ENCODE results near the gene HPD.

The HPD gene

DNA sequence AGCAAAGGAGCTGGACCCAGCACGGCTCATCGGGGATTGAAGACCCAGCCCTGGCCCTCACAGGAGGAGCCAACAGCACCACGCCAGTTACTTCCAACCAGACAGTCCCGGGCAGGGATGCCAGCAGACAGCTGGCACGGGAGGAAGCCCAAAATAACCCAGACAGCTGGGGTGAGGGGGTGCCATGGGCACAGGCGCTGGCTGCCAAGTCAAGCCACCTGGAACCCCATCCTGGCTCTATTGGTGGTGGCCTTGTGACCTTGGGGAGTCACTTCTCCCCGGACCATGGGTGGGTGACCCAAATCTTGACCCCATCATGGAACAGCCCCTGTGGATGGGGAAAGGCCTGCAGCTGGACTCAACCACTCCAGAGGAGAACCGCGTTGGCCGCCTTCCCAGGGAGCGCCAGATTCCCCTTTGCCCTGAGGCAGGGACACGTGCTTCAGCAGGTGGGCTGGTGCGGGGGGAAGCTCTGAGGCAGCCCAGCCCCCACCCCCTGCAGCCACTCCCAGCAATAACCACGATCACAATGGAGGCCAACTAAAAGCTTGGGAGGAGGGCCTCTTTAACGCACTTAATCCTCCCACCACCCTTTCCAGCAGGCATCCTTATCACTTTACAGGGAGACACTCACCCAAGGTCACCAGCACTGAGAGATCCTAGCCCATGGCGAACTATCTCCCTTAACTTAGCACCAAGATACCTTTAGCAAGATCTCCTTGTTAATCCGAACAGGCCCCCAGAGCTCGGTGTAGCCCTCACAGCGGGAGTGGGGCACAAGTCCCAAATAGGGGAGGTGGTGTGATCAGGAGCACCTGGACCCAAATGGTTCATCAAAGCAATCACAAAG, 60.5 kb downstream of the HPD start:
- no peak for TF ChIP-seq ZNF565 (CRISPR knock-in tag; conservative IDR thresholded peaks at IDR 0.05; ENCODE audit: low read depth)
- peak; percentile 54; the same call in 1 of the 2 replicates for TF ChIP-seq TCF4 (CRISPR knock-in tag; IDR thresholded peaks at IDR 0.05; ENCODE audit: borderline replicate concordance)
- TF ChIP-seq, protein P1, sequence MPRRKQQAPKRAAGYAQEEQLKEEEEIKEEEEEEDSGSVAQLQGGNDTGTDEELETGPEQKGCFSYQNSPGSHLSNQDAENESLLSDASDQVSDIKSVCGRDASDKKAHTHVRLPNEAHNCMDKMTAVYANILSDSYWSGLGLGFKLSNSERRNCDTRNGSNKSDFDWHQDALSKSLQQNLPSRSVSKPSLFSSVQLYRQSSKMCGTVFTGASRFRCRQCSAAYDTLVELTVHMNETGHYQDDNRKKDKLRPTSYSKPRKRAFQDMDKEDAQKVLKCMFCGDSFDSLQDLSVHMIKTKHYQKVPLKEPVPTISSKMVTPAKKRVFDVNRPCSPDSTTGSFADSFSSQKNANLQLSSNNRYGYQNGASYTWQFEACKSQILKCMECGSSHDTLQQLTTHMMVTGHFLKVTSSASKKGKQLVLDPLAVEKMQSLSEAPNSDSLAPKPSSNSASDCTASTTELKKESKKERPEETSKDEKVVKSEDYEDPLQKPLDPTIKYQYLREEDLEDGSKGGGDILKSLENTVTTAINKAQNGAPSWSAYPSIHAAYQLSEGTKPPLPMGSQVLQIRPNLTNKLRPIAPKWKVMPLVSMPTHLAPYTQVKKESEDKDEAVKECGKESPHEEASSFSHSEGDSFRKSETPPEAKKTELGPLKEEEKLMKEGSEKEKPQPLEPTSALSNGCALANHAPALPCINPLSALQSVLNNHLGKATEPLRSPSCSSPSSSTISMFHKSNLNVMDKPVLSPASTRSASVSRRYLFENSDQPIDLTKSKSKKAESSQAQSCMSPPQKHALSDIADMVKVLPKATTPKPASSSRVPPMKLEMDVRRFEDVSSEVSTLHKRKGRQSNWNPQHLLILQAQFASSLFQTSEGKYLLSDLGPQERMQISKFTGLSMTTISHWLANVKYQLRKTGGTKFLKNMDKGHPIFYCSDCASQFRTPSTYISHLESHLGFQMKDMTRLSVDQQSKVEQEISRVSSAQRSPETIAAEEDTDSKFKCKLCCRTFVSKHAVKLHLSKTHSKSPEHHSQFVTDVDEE (CRISPR knock-in tag; IDR thresholded peaks at IDR 0.05), result peak; percentile 55; the same call in 1 of the 2 replicates
- TF ChIP-seq SNAI2 (CRISPR knock-in tag; IDR thresholded peaks at IDR 0.05), result peak; percentile 75; the same call in 1 of the 2 replicates
- no peak for TF ChIP-seq CREB5 (CRISPR knock-in tag; IDR thresholded peaks at IDR 0.05; ENCODE audit: low read depth)
- no peak for ATAC-seq

GRCh38 chr12:121796855-121797751, 61.6 kb downstream of the HPD start:
- TF ChIP-seq TCF4 (CRISPR knock-in tag; IDR thresholded peaks at IDR 0.05; ENCODE audit: borderline replicate concordance), result no peak
- 0 out of 2 replicates have a peak, but pooled peaks have one; percentile 32 for TF ChIP-seq GLIS3 (CRISPR knock-in tag; IDR thresholded peaks at IDR 0.05)
- ATAC-seq, result peak; percentile 45

GRCh38 chr12:121795034-121795968, 63.4 kb downstream of the HPD start:
- peak; percentile 61 for ATAC-seq
- TF ChIP-seq ESRRG (CRISPR knock-in tag; IDR thresholded peaks at IDR 0.05), result no peak
- peak; percentile 72; the same call in 1 of the 2 replicates for TF ChIP-seq ZFP3 (CRISPR knock-in tag; IDR thresholded peaks at IDR 0.05)

DNA sequence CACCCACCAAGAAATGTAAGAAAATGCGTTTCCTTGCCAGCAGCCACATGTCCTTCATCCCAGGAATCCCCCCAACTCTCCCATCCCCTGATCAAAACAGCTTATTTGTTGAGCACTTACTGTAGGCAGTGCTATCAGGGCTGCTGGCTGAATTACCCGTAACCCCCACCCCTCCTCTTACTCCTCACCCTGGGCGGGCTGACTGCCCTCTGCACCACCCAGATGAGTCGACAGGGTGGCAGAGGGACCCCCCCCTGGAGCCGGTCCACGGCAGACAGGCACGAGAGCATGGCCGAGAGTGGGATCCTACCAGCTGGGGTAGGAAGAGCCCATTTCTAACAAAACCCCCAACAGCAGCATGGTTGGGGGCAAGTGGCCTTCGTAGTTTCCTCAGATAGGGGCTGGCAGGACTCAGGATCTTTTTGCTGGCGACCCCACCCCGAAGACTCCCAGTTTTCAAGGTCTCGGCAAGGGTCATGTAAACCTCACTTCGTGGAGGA, 64.1 kb downstream of the HPD start:
- TF ChIP-seq PPARA (CRISPR knock-in tag; IDR thresholded peaks at IDR 0.05; ENCODE audit: borderline replicate concordance) (no peak), ZNF70 (CRISPR knock-in tag; IDR thresholded peaks at IDR 0.05) (no peak), OSR1 (CRISPR knock-in tag; IDR thresholded peaks at IDR 0.05) (no peak), ARNTL (CRISPR knock-in tag; IDR thresholded peaks at IDR 0.05; ENCODE audit: borderline replicate concordance, low read depth) (no peak), ZNF8 (CRISPR knock-in tag; IDR thresholded peaks at IDR 0.05) (no peak), TOX (CRISPR knock-in tag; IDR thresholded peaks at IDR 0.05; ENCODE audit: borderline replicate concordance) (no peak), GLIS3 (CRISPR knock-in tag; IDR thresholded peaks at IDR 0.05) (peak; percentile 15; the same call in 1 of the 2 replicates), ISL1 (CRISPR knock-in tag; IDR thresholded peaks at IDR 0.05) (no peak)
- TF ChIP-seq, protein P1 (CRISPR knock-in tag; IDR thresholded peaks at IDR 0.05), result no peak
- ATAC-seq, result peak; percentile 23
